ENCODE data around the gene NOMO2.
"Not testable (repeated sequence)": the region's sequence is repeated elsewhere in the genome, so short reads cannot be mapped to it uniquely, and the experiment has no call there.

DNA sequence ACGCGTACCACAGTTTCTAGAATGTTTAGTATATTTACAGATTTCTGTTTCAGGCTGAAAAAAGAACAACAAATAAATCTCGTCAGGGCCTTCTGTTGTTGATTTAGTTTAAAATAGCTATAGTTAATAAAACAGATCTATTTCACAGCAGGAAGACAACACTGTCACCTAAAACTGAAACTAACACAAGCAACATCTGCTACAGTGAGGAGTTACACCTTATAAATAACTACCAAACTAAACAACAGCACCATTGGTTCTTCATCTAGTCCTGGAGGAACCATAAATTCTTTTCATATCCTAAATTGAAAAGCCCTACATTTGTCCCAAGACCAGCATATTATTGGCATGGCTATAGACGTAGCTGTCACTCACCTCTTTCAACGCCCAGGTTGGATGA, 15.0 kb downstream of the NOMO2 start:
- TF ChIP-seq, protein P1, sequence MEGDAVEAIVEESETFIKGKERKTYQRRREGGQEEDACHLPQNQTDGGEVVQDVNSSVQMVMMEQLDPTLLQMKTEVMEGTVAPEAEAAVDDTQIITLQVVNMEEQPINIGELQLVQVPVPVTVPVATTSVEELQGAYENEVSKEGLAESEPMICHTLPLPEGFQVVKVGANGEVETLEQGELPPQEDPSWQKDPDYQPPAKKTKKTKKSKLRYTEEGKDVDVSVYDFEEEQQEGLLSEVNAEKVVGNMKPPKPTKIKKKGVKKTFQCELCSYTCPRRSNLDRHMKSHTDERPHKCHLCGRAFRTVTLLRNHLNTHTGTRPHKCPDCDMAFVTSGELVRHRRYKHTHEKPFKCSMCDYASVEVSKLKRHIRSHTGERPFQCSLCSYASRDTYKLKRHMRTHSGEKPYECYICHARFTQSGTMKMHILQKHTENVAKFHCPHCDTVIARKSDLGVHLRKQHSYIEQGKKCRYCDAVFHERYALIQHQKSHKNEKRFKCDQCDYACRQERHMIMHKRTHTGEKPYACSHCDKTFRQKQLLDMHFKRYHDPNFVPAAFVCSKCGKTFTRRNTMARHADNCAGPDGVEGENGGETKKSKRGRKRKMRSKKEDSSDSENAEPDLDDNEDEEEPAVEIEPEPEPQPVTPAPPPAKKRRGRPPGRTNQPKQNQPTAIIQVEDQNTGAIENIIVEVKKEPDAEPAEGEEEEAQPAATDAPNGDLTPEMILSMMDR (IDR thresholded peaks at IDR 0.05; ENCODE audit: low read depth, low read length, missing input control), result not testable (repeated sequence)
- TF ChIP-seq, protein P2, sequence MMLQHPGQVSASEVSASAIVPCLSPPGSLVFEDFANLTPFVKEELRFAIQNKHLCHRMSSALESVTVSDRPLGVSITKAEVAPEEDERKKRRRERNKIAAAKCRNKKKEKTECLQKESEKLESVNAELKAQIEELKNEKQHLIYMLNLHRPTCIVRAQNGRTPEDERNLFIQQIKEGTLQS (IDR thresholded peaks at IDR 0.05), result not testable (repeated sequence)
- TF ChIP-seq RAD21 (IDR thresholded peaks at IDR 0.05); TAF1 (conservative IDR thresholded peaks at IDR 0.05); HNF4A (conservative IDR thresholded peaks at IDR 0.05); SP1 (IDR thresholded peaks at IDR 0.05); EGR1 (IDR thresholded peaks at IDR 0.05; ENCODE audit: low read depth in 2 of 2); JUND (IDR thresholded peaks at IDR 0.05); YY1 (IDR thresholded peaks at IDR 0.05); GABPA (IDR thresholded peaks at IDR 0.05 in 1 of 2, conservative IDR thresholded peaks at IDR 0.05 in 1 of 2): not testable (repeated sequence)
- TF ChIP-seq, protein P3, sequence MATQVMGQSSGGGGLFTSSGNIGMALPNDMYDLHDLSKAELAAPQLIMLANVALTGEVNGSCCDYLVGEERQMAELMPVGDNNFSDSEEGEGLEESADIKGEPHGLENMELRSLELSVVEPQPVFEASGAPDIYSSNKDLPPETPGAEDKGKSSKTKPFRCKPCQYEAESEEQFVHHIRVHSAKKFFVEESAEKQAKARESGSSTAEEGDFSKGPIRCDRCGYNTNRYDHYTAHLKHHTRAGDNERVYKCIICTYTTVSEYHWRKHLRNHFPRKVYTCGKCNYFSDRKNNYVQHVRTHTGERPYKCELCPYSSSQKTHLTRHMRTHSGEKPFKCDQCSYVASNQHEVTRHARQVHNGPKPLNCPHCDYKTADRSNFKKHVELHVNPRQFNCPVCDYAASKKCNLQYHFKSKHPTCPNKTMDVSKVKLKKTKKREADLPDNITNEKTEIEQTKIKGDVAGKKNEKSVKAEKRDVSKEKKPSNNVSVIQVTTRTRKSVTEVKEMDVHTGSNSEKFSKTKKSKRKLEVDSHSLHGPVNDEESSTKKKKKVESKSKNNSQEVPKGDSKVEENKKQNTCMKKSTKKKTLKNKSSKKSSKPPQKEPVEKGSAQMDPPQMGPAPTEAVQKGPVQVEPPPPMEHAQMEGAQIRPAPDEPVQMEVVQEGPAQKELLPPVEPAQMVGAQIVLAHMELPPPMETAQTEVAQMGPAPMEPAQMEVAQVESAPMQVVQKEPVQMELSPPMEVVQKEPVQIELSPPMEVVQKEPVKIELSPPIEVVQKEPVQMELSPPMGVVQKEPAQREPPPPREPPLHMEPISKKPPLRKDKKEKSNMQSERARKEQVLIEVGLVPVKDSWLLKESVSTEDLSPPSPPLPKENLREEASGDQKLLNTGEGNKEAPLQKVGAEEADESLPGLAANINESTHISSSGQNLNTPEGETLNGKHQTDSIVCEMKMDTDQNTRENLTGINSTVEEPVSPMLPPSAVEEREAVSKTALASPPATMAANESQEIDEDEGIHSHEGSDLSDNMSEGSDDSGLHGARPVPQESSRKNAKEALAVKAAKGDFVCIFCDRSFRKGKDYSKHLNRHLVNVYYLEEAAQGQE (IDR thresholded peaks at IDR 0.05), result not testable (repeated sequence)
- TF ChIP-seq, protein P4, sequence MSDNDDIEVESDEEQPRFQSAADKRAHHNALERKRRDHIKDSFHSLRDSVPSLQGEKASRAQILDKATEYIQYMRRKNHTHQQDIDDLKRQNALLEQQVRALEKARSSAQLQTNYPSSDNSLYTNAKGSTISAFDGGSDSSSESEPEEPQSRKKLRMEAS (IDR thresholded peaks at IDR 0.05), result not testable (repeated sequence)
- TF ChIP-seq, protein P5, sequence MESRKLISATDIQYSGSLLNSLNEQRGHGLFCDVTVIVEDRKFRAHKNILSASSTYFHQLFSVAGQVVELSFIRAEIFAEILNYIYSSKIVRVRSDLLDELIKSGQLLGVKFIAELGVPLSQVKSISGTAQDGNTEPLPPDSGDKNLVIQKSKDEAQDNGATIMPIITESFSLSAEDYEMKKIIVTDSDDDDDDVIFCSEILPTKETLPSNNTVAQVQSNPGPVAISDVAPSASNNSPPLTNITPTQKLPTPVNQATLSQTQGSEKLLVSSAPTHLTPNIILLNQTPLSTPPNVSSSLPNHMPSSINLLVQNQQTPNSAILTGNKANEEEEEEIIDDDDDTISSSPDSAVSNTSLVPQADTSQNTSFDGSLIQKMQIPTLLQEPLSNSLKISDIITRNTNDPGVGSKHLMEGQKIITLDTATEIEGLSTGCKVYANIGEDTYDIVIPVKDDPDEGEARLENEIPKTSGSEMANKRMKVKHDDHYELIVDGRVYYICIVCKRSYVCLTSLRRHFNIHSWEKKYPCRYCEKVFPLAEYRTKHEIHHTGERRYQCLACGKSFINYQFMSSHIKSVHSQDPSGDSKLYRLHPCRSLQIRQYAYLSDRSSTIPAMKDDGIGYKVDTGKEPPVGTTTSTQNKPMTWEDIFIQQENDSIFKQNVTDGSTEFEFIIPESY (IDR thresholded peaks at IDR 0.05), result not testable (repeated sequence)

Data from liver (tissue), 3 donors.